Sigmoid colon (tissue), 4 donors: ENCODE measurements around the gene EPG5.

Experiments used
- CTCF ChIP-seq, 4 experiments: fragments of 450-650 bp in 3 of 4; fragments of 200-600 bp in 1 of 4; IDR thresholded peaks; one replicate each; pipeline ENCODE4 v1.5.1; 2016 to 2019; ENCODE audit warnings: antibody characterized with exemption in 4 of 4, mild to moderate bottlenecking in 3 of 4, moderate library complexity in 2 of 4
- POLR2A ChIP-seq, 2 donors: fragments of 450-650 bp; IDR thresholded peaks; one replicate each; pipeline ENCODE4 v1.6.1; 2016; ENCODE audit warnings: antibody characterized with exemption in 2 of 2, mild to moderate bottlenecking in 2 of 2, moderate library complexity in 2 of 2
- POLR2AphosphoS5 ChIP-seq, 4 donors: sonication (generic); formaldehyde crosslinking; IDR thresholded peaks; one replicate each; pipeline ENCODE4 v1.6.1; 2017; ENCODE audit warnings: antibody characterized with exemption in 4 of 4

DNA sequence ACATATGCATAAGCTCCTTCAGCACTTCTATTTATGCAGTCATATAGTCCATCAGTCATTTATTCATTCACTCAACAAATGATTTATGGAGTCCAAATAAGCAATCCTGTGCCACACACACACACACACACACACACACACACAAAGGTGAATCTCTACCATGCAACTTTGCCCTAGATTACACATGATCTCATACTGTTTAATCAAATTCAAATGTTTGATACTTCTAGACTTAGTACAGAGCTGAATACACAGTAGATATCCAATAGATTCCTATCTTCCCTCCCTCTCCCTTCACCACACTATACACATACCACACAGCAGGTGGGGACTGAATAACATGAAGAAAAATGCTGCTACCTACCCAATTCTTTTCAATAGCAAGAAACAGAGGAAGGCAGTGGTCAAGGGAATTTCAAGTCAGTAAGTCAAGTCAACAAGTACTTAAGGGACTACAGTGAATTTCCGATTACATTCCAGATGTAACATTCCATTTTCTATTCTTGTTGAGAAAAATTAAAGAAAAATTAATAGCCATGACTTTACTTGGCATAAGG, 65.4 kb downstream of the EPG5 start:
- TF ChIP-seq CTCF (IDR thresholded peaks at IDR 0.05) (no peak), POLR2A (IDR thresholded peaks at IDR 0.05) (no peak), POLR2AphosphoS5 (IDR thresholded peaks at IDR 0.05) (no peak)
